Parathyroid adenoma (tissue), 2 donors: ENCODE measurements around the gene PTPN2.

Experiments used
- H2AFZ ChIP-seq: fragments of 300-600 bp; sonication (generic); one replicate; pipeline ENCODE4 v1.7.0; 2017; ENCODE audit warnings: antibody characterized with exemption, mild to moderate bottlenecking
- H3K27ac ChIP-seq: fragments of 300-600 bp; sonication (generic); one replicate; pipeline ENCODE4 v1.7.0; 2017
- H3K27me3 ChIP-seq: fragments of 300-600 bp; sonication (generic); one replicate; pipeline ENCODE4 v1.7.0; 2017; ENCODE audit warnings: low read length; ENCODE audit not compliant: control insufficient read depth, insufficient read depth
- H3K36me3 ChIP-seq: fragments of 300-600 bp; sonication (generic); one replicate; pipeline ENCODE4 v1.7.0; 2017; ENCODE audit warnings: low read length; ENCODE audit not compliant: control insufficient read depth, insufficient read depth
- H3K4me1 ChIP-seq: fragments of 300-600 bp; sonication (generic); one replicate; pipeline ENCODE4 v1.7.0; 2017; ENCODE audit warnings: control low read depth
- H3K4me2 ChIP-seq: fragments of 300-600 bp; sonication (generic); one replicate; pipeline ENCODE4 v1.7.0; 2017; ENCODE audit warnings: low read length
- H3K4me3 ChIP-seq: fragments of 300-600 bp; sonication (generic); one replicate; pipeline ENCODE4 v1.7.0; 2017; ENCODE audit warnings: low read depth, low read length
- H3K79me2 ChIP-seq: fragments of 300-600 bp; sonication (generic); one replicate; pipeline ENCODE4 v1.7.0; 2017; ENCODE audit warnings: control low read depth
- H3K9ac ChIP-seq: fragments of 300-600 bp; sonication (generic); one replicate; pipeline ENCODE4 v1.7.0; 2017; ENCODE audit warnings: mild to moderate bottlenecking
- H3K9me3 ChIP-seq: fragments of 300-600 bp; sonication (generic); one replicate; pipeline ENCODE4 v1.7.0; 2017; ENCODE audit warnings: low read length; ENCODE audit not compliant: control insufficient read depth
- CTCF ChIP-seq: fragments of 300-600 bp; sonication (generic); IDR thresholded peaks from one replicate; pipeline ENCODE4 v1.7.0; 2017; ENCODE audit warnings: antibody characterized with exemption, mild to moderate bottlenecking
- donor health status: primary hyperparathyroidism.

Gene PTPN2

GRCh38 chr18:12811191-12811950, 72.7 kb downstream of the PTPN2 start:
- no peak overlapping the region for H3K9ac ChIP-seq
- no peak overlapping the region for H3K4me3 ChIP-seq
- no peak overlapping the region for H3K27ac ChIP-seq
- H3K9me3 ChIP-seq, result no peaks in the 10 kb centered on the region
- H3K79me2 ChIP-seq, result no peaks in the 10 kb centered on the region
- H2AFZ ChIP-seq, result no peak overlapping the region
- no peak overlapping the region for H3K4me2 ChIP-seq
- no peaks in the 10 kb centered on the region for H3K27me3 ChIP-seq
- H3K4me1 ChIP-seq, result no peaks in the 10 kb centered on the region
- TF ChIP-seq CTCF, result no peak
- H3K36me3 ChIP-seq, result no peaks in the 10 kb centered on the region

GRCh38 chr18:12803069-12803936, 80.7 kb downstream of the PTPN2 start:
- Histone ChIP-seq H3K79me2 (no peaks in the 10 kb centered on the region), H3K4me1 (no peaks in the 10 kb centered on the region), H2AFZ (no peak overlapping the region), H3K36me3 (no peaks in the 10 kb centered on the region), H3K9ac (no peak overlapping the region), H3K4me3 (no peak overlapping the region), H3K9me3 (no peaks in the 10 kb centered on the region), H3K27me3 (no peaks in the 10 kb centered on the region), H3K27ac (no peak overlapping the region), H3K4me2 (no peak overlapping the region)
- no peak for TF ChIP-seq CTCF

DNA sequence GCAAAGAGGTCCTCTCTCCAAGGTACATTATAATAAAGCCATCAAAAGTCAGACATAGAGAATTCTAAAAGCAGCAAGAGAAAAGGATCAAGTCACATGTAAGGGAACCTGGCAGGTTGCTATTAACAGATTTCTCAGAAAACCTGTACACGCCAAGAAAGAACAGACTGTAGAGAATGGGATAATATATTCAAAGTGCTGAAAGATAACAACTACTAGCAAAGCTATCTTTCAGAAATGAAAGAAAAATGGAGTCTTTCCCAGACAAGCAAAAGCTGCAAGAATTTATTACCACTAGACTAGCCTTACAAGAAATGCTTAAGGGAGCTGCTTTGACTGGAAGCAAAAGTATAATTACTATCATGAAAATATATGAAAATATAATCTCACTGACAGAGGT, 81.5 kb downstream of the PTPN2 start:
- Histone ChIP-seq H3K27ac (no peak overlapping the region), H3K9me3 (no peaks in the 10 kb centered on the region), H3K9ac (no peak overlapping the region), H3K36me3 (no peaks in the 10 kb centered on the region), H3K79me2 (no peaks in the 10 kb centered on the region), H2AFZ (no peak overlapping the region), H3K4me1 (no peaks in the 10 kb centered on the region), H3K4me2 (no peak overlapping the region), H3K27me3 (no peaks in the 10 kb centered on the region), H3K4me3 (no peak overlapping the region)
- no peak for TF ChIP-seq CTCF

GRCh38 chr18:12796448-12796847, 87.6 kb downstream of the PTPN2 start:
- H3K4me3 ChIP-seq, result no peak overlapping the region
- no peaks in the 10 kb centered on the region for H3K79me2 ChIP-seq
- H3K9ac ChIP-seq, result no peak overlapping the region
- H2AFZ ChIP-seq, result no peak overlapping the region
- H3K27me3 ChIP-seq, result no peaks in the 10 kb centered on the region
- no peak for TF ChIP-seq CTCF
- H3K27ac ChIP-seq, result no peak overlapping the region
- no peaks in the 10 kb centered on the region for H3K36me3 ChIP-seq
- no peaks in the 10 kb centered on the region for H3K9me3 ChIP-seq
- H3K4me1 ChIP-seq, result no peaks in the 10 kb centered on the region
- no peak overlapping the region for H3K4me2 ChIP-seq
